HepG2 (cell line): Measurements from ENCODE around the gene ENO1. TPM values are rescaled to one million over a fixed set of nuclear protein-coding genes. Genes with fewer than 3 reads are reported as not detected.

Source experiments
- CTCF ChIP-seq: sonication (generic); formaldehyde crosslinking; IDR thresholded peaks from 2 replicates; pipeline ENCODE4 v1.5.0; 2020; ENCODE audit warnings: mild to moderate bottlenecking, missing genetic modification reagents, moderate library complexity
- ELF4 ChIP-seq: sonication (generic); formaldehyde crosslinking; IDR thresholded peaks from 2 replicates; pipeline ENCODE4 v1.5.0; 2020; ENCODE audit warnings: missing genetic modification reagents, mild to moderate bottlenecking, moderate library complexity, borderline replicate concordance
- HDAC2 ChIP-seq: sonication (generic); formaldehyde crosslinking; IDR thresholded peaks from 2 replicates; pipeline ENCODE4 v1.4.0; 2020; ENCODE audit warnings: missing genetic modification reagents
- HDAC6 ChIP-seq: fragments of 200-600 bp; sonication (generic); IDR thresholded peaks from 2 replicates; pipeline ENCODE4 v1.7.0; 2017; ENCODE audit warnings: mild to moderate bottlenecking, antibody characterized with exemption, low read length, low read depth
- IRF9 ChIP-seq: sonication (generic); formaldehyde crosslinking; IDR thresholded peaks from 2 replicates; pipeline ENCODE4 v1.8.0; 2022; ENCODE audit warnings: missing genetic modification reagents, mild to moderate bottlenecking, borderline replicate concordance
- JARID2 ChIP-seq: sonication (generic); formaldehyde crosslinking; IDR thresholded peaks from 2 replicates; pipeline ENCODE4 v1.8.1; 2023; ENCODE audit warnings: missing genetic modification reagents, inconsistent platforms; ENCODE audit not compliant: insufficient replicate concordance
- MEF2D ChIP-seq: sonication (generic); formaldehyde crosslinking; IDR thresholded peaks from 2 replicates; pipeline ENCODE4 v1.5.1; 2020; ENCODE audit warnings: mild to moderate bottlenecking, missing genetic modification reagents
- NR2F2 ChIP-seq: IDR thresholded peaks from 2 replicates; pipeline ENCODE4 v1.6.1; 2012; ENCODE audit warnings: low read depth, inconsistent platforms, borderline replicate concordance
- REPIN1 ChIP-seq: sonication (generic); formaldehyde crosslinking; IDR thresholded peaks from 2 replicates; pipeline ENCODE4 v1.8.0; 2022; ENCODE audit warnings: missing genetic modification reagents, low read depth, mild to moderate bottlenecking, borderline replicate concordance
- RFX3 ChIP-seq: IDR thresholded peaks from 2 replicates; pipeline ENCODE4 v1.6.1; 2016; ENCODE audit warnings: missing biosample characterization, missing genetic modification reagents
- SETDB1 ChIP-seq: sonication (generic); formaldehyde crosslinking; IDR thresholded peaks from 2 replicates; pipeline ENCODE4 v1.5.1; 2020; ENCODE audit warnings: missing genetic modification reagents, mild to moderate bottlenecking, borderline replicate concordance
- UBTF ChIP-seq: sonication (generic); formaldehyde crosslinking; IDR thresholded peaks from 2 replicates; pipeline ENCODE4 v1.4.0; 2020; ENCODE audit warnings: mild to moderate bottlenecking, missing genetic modification reagents
- ZNF12 ChIP-seq: sonication (generic); formaldehyde crosslinking; IDR thresholded peaks from 2 replicates; pipeline ENCODE4 v1.5.0; 2020; ENCODE audit warnings: missing genetic modification reagents
- ZNF362 ChIP-seq: sonication (generic); formaldehyde crosslinking; IDR thresholded peaks from 2 replicates; pipeline ENCODE4 v1.4.0; 2020; ENCODE audit warnings: missing genetic modification reagents, mild to moderate bottlenecking, borderline replicate concordance
- ZNF501 ChIP-seq: sonication (generic); formaldehyde crosslinking; IDR thresholded peaks from 2 replicates; pipeline ENCODE4 v1.5.1; 2020; ENCODE audit warnings: mild to moderate bottlenecking, moderate library complexity, missing genetic modification reagents
- ZNF850 ChIP-seq: sonication (generic); formaldehyde crosslinking; conservative IDR thresholded peaks from 2 replicates; pipeline ENCODE4 v1.9.0; 2021; ENCODE audit warnings: mild to moderate bottlenecking, missing genetic modification reagents
- ZNF879 ChIP-seq: sonication (generic); formaldehyde crosslinking; IDR thresholded peaks from 2 replicates; pipeline ENCODE4 v1.8.1; 2023; ENCODE audit warnings: missing genetic modification reagents
- ZSCAN20 ChIP-seq: sonication (generic); formaldehyde crosslinking; IDR thresholded peaks from 2 replicates; pipeline ENCODE4 v1.4.0; 2020; ENCODE audit warnings: missing genetic modification reagents, mild to moderate bottlenecking, borderline replicate concordance
- ZSCAN22 ChIP-seq: sonication (generic); formaldehyde crosslinking; IDR thresholded peaks from 2 replicates; pipeline ENCODE4 v1.4.0; 2020; ENCODE audit warnings: mild to moderate bottlenecking, missing genetic modification reagents
- polyA plus RNA-seq, 8 experiments: library from polyadenylated mRNA; depleted of rRNA in 3 of 8; stranded (reverse) in 7 of 8; unstranded in 1 of 8; fragments of >200 nt; fragmentation: Illumina TruSeq in 4 of 8; extraction: Trizol in 4 of 8; gene quantifications; 2 replicates each; pipeline versions ENCODE4 v1.2.1 to v1.2.3, GENCODE V29; 2011 to 2016; ENCODE audit warnings: low read depth in 4 of 8, missing spikeins in 1 of 8, mixed read lengths in 1 of 8; ENCODE audit not compliant: insufficient read depth in 1 of 8
- total RNA-seq, 5 experiments: library from RNA; depleted of rRNA; stranded (reverse); fragments of >200 nt; fragmentation: Illumina TruSeq; extraction: Trizol; gene quantifications; 2 replicates each; pipeline ENCODE4 v1.2.3, GENCODE V29; 2016; ENCODE audit warnings: low read depth in 1 of 5

The ENO1 gene
- total and polyA plus RNA-seq, 2 of the 13 experiments (the other 11 are each of a cell fraction or from before 2014, with no cell fraction given), result 1,559 to 3,103 TPM

GRCh38 chr1:8817412-8818324 lies 60.8 kb downstream of the ENO1 start, which contains the start of gene RERE (continued):
- TF ChIP-seq IRF9 (0 out of 2 replicates have a peak, but pooled peaks have one; percentile 42), REPIN1 (CRISPR knock-in tag) (0 out of 2 replicates have a peak, but pooled peaks have one; percentile 13), NR2F2 (no peak), UBTF (CRISPR knock-in tag) (peak; percentile 78), ZNF362 (CRISPR knock-in tag) (peak; percentile 92), CTCF (CRISPR knock-in tag) (peak; percentile 22; the same call in 1 of the 2 replicates), SETDB1 (CRISPR knock-in tag) (no peak), ZSCAN22 (CRISPR knock-in tag) (no peak), JARID2 (CRISPR knock-in tag) (no peak), MEF2D (CRISPR knock-in tag) (0 out of 2 replicates have a peak, but pooled peaks have one; percentile 54), ZNF850 (CRISPR knock-in tag) (no peak), ZNF12 (CRISPR knock-in tag) (peak; percentile 35; the same call in 1 of the 2 replicates), HDAC2 (CRISPR knock-in tag) (0 out of 2 replicates have a peak, but pooled peaks have one; percentile 22), ELF4 (CRISPR knock-in tag) (0 out of 2 replicates have a peak, but pooled peaks have one; percentile 23), HDAC6 (no peak), ZSCAN20 (no peak), ZNF501 (CRISPR knock-in tag) (peak; percentile 40; the same call in 1 of the 2 replicates), ZNF879 (CRISPR knock-in tag) (no peak), RFX3 (CRISPR knock-in tag) (no peak)
